GM04504 (cell line): ENCODE data around the gene PDCD11.
"Not testable (repeated sequence)": the region's sequence is repeated elsewhere in the genome, so short reads cannot be mapped to it uniquely, and the experiment has no call there.

ENCODE experiments used
- DNase-seq: peaks from one replicate; pipeline ENCODE4 v3.0.0-alpha.2; 2012; ENCODE audit warnings: low read depth

PDCD11 gene

GRCh38 chr10:103396067-103396788 is at the start of gene PDCD11, which contains the start of gene ATP5MK:
Gene PDCD11, plus strand, starts transcription at chr10:103396626. Its CDS starts 1,801 bp downstream, at chr10:103398427.
Gene ATP5MK, minus strand, starts transcription at chr10:103396475. Its CDS starts 4,018 bp downstream, at chr10:103392457.
- peak; percentile 97 for DNase-seq

DNA sequence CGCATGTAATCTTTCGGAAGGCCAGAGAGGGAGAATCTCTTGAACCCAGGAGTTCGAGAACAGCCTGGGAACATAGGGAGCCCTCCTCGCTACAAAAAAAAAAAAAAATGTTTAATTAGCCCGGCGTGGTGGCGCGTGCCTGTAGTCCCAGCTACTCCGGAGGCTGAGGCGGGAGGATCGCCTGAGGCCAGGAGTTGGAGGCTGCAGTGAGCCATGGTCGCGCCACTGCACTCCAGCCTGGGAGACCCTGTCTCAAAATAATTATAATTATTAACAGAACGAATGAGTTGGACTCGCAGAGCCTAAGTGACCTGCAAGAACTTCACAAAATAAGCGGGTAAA is 46.3 kb upstream of the PDCD11 start:
- no peak for DNase-seq

GRCh38 chr10:103350517-103351260 is 45.7 kb upstream of the PDCD11 start, which contains the start of gene PCGF6:
Gene PCGF6, minus strand, starts transcription at chr10:103351140. Its CDS starts 74 bp downstream, at chr10:103351066.
- DNase-seq = peak; percentile 44

DNA sequence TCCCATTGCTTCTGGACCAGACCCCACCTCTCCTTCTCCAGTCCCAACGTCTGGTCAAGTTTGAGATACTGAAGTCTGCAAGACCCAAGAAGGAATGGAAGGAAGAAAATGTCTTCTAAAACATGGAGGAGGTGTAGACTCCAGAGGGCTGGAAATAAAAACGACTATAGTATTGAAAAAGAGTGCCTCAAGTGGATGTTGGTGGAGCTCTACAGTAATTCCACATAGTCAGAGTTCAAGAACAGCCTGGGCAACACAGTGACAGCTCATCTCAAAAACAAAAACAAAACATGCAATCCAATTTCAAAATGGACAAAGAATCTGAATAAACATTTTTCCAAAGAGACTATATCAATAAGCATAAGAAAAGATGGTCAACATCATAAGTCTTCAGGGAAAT is 43.1 kb upstream of the PDCD11 start:
- DNase-seq = no peak

DNA sequence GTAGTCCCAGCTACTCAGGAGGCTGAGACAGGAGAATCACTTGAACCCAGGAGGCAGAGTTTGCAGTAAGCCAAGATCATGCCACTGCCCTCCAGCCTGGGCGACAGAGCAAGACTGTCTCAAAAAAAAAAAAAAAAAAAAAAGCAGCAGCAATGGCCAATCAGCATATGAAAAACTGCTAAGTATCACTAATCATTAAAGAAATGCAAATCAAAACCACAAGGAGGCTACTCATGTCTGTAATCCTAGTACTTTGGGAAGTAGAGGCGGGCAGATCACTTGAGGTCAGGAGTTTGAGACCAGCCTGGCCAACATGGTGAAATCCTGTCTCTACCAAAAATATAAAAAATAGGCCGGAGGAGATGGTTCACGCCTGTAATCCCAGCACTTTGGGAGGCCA is 41.9 kb upstream of the PDCD11 start:
- DNase-seq = not testable (repeated sequence)

DNA sequence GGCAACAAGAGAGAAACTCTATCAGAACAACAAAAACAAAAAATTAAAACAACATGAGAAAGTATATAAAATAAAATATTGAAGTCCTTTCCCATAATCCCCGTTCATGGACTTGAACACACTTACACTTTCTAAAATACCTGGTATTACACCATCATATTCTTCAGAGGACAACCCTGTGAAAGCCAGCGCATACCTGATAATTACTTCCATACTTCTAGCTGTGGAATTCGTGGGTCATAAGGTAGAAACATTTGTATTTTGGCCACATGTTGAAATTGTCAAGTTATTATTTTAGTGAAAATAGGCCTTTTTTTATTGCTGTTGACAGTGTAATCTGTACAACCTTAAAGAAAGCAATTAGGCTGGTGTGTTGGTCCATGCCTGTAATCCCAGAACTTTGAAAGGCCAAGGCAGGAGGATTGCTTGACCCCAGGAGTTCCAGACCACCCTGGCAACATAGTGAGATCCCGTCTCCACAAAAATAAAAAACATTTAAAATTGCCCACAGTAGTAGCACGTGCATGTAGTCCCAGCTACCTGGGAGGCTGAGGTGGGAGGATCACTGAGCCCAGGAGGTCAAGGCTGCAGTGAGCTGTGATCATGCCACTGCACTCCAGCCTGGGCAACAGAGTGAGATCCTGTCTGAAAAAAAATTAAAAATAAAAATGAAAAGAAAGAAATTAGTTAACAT is 40.4 kb upstream of the PDCD11 start:
- no peak for DNase-seq

GRCh38 chr10:103359493-103359892 is 36.9 kb upstream of the PDCD11 start:
- DNase-seq = not testable (repeated sequence)

- DNase-seq = not testable (repeated sequence)
Observed at GRCh38 chr10:103360791-103361190, 35.6 kb upstream of the PDCD11 start.

DNA sequence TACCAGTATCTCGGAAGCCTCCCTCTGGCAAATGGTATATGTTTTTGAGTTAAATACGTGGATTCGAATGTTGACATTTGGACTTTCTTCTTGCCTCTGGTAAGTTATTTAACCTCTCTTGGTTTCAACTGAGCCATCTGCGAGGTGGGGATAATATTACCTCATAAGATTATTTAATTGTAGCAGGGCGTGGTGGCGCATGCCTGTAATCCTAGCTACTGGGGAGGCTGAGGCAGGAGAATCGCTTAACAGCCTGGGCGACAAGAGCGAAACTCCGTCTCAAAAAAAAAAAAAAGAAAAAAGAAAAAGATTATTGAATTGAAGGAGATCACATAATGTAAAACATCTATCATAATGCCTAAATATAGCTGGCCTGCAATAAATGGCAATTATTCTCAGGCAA is 29.0 kb upstream of the PDCD11 start:
- DNase-seq = no peak

DNA sequence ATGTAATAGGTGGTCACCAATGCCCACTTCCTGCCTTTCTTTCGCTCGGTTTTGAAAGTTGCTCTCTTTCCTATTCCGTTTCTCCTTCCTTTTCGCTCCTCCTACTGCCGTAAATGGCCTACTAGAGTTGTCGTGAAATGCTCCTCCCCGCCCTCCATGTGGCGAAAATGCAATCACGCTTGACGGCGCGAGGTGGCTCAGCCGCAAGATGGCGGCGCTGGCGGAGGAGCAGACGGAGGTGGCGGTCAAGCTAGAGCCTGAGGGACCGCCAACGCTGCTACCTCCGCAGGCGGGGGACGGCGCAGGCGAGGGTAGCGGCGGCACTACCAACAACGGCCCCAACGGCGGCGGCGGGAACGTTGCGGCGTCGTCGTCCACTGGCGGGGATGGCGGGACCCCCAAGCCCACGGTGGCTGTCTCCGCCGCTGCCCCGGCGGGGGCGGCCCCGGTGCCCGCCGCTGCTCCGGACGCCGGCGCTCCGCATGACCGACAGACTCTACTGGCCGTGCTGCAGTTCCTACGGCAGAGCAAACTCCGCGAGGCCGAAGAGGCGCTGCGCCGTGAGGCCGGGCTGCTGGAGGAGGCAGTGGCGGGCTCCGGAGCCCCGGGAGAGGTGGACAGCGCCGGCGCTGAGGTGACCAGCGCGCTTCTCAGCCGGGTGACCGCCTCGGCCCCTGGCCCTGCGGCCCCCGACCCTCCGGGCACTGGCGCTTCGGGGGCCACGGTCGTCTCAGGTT is 28.5 kb upstream of the PDCD11 start, which contains the start of gene TAF5:
Gene TAF5, plus strand, starts transcription at position 195 of the 737 bp plus-strand sequence. Its CDS starts 14 bp downstream, at position 209.
- DNase-seq = peak; percentile 93

DNA sequence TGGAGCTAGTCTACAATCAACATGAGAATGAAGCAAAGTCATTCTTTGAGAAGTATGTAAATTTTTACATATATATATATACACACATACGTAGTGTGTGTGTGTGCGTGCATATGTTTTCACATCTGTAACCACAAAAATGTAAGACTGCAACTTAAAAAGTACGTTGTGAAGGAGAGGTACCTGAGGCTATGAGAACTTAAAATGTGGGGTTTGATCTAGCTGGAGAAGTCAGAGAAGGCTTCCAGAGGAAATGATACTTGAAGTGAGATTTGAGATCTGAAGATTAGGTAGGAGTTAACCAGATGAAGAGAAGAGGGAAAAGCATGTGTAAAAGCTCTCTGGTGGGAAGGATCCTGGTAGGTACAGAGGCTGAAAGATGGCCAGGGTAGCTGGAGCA is 22.9 kb upstream of the PDCD11 start:
- DNase-seq = no peak

DNA sequence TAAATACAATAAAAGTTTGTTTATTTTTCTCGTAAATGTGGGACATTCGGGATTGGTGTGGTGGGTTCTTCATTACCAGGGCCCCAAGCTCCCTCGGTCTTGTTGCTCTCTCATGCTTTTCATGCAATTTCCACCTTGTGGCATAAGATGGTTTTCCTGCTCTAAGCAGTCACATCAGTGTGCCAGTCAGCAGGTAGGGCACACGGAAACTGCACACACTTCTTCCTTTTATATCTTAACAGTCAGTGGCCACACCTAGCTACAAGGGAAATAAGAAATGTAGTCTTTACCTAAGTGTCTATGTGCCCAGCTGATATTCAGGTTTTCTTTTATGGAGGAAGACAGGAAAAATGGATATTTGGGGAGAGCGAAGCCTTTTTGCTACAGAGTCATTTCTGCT is 22.2 kb upstream of the PDCD11 start:
- DNase-seq = no peak

- no peak for DNase-seq
Observed at GRCh38 chr10:103382769-103383168, 13.7 kb upstream of the PDCD11 start.

- no peak for DNase-seq
Observed at GRCh38 chr10:103394180-103394579, 2.2 kb upstream of the PDCD11 start.

- no peak for DNase-seq
Observed at GRCh38 chr10:103395754-103396066, 716 bp upstream of the PDCD11 start.

- DNase-seq = no peak
Observed at GRCh38 chr10:103396789-103397087, 312 bp downstream of the PDCD11 start.

GRCh38 chr10:103397191-103397825 is 882 bp downstream of the PDCD11 start:
- DNase-seq = no peak

GRCh38 chr10:103413564-103413963 is 17.1 kb downstream of the PDCD11 start:
- no peak for DNase-seq

DNA sequence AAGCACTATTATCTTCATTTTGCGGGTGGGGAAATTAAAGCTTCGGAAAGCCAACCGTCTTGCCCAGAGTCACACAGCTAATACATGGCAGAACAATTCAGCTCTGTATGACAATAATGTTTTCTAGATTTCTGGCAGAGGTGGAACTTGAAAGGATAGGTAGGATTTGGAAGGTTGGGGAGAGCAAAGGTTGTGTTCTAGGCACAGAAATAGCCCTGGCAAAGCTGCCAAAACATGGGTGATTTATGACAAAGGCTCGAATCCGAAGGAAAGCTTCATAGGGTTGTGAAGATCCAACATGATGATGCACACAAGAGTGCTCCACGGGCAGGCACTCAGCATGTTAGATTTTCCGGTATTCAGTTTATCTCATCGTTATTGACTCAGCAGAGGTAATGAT is 19.2 kb downstream of the PDCD11 start:
- DNase-seq = no peak

DNA sequence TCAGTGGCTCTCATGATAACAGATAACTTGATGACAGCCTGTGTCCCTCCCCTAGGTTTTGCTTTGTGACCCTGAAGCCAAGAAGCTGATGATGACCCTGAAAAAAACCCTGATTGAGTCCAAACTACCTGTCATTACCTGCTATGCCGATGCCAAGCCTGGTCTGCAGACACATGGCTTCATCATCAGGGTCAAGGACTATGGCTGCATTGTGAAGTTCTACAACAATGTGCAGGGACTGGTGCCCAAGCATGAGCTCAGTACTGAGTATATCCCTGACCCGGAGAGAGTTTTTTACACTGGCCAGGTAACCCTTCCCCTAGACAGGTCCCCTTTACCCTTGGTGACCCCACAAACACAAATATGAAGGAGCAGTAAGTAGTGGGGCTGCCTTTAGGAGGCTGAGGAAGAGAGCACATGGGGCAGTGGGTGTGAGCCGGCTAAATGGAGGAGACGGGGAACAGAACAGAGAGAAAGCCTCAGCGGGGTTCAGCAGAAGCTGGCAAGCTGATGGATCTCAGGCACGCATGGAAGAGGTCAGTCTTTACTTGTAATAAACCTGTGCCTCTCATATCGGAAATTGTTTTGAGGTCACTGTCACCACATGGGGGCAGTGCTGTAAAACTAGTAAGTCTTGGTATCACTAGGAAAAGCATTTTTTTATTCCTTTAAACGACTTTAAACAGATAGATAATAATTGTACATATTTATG is 20.2 kb downstream of the PDCD11 start:
- peak; percentile 46 for DNase-seq

DNA sequence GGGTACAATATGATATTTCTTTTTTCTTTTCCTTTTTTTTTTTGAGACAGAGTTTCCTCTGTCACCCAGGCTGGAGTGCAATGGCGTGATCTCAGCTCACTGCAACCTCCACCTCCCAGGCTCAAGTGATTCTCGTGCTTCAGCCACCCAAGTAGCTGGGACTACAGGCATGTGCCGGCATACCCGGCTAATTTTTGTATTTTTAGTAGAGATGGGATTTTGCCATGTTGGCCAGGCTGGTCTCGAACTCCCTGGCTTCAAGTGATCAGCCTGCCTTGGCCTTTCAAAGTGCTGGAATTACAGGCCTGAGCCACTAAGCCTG is 20.7 kb downstream of the PDCD11 start:
- DNase-seq = not testable (repeated sequence)
